Neural progenitor cell (in vitro differentiated cells): Measurements from ENCODE around the gene SLC22A23. TPM values are rescaled to one million over a fixed set of nuclear protein-coding genes. Genes with fewer than 3 reads are reported as not detected.

Source experiments
- DNase-seq: peaks from one replicate; pipeline ENCODE4 v3.0.0-alpha.2; 2016; ENCODE audit warnings: low spot score
- H2AFZ ChIP-seq: fragments of 200-600 bp; sonication (generic); replicated peaks from 2 replicates; pipeline ENCODE4 v1.6.1; 2016; ENCODE audit warnings: antibody characterized with exemption
- H3F3A ChIP-seq: fragments of 200-600 bp; sonication (generic); 2 replicates; pipeline ENCODE4 v1.6.1; 2016; ENCODE audit warnings: antibody characterized with exemption, low read depth
- H3K27ac ChIP-seq: fragments of 200-600 bp; sonication (generic); 2 replicates; pipeline ENCODE4 v1.5.1; 2016; ENCODE audit warnings: mild to moderate bottlenecking
- H3K27me3 ChIP-seq: fragments of 200-600 bp; sonication (generic); 2 replicates; pipeline ENCODE4 v1.6.1; 2016; ENCODE audit warnings: mild to moderate bottlenecking, moderate library complexity
- H3K36me3 ChIP-seq: fragments of 200-600 bp; sonication (generic); 2 replicates; pipeline ENCODE4 v1.5.1; 2016
- H3K4me1 ChIP-seq: fragments of 200-600 bp; sonication (generic); 2 replicates; pipeline ENCODE4 v1.6.1; 2016; ENCODE audit warnings: mixed run types
- H3K4me2 ChIP-seq: fragments of 200-600 bp; sonication (generic); 2 replicates; pipeline ENCODE4 v1.6.1; 2016
- H3K4me3 ChIP-seq: fragments of 200-600 bp; sonication (generic); 2 replicates; pipeline ENCODE4 v1.5.1; 2016
- H3K79me2 ChIP-seq: fragments of 200-600 bp; sonication (generic); 2 replicates; pipeline ENCODE4 v1.6.1; 2016; ENCODE audit warnings: low read depth
- H3K9ac ChIP-seq: fragments of 200-600 bp; sonication (generic); 2 replicates; pipeline ENCODE4 v1.6.1; 2016
- H3K9me3 ChIP-seq: fragments of 200-600 bp; sonication (generic); 2 replicates; pipeline ENCODE4 v1.5.1; 2016; ENCODE audit warnings: low read depth
- H4K20me1 ChIP-seq: fragments of 200-600 bp; sonication (generic); 2 replicates; pipeline ENCODE4 v1.6.1; 2016; ENCODE audit warnings: low read depth
- H3K27ac Mint-ChIP-seq: 3 replicates; pipeline ENCODE4 v1.8.0; 2021; ENCODE audit warnings: mixed read lengths
- H3K27me3 Mint-ChIP-seq: 2 replicates; pipeline ENCODE4 v1.8.0; 2022; ENCODE audit warnings: low read depth, mild to moderate bottlenecking, inconsistent platforms, moderate library complexity, mixed read lengths; ENCODE audit not compliant: insufficient read depth
- H3K36me3 Mint-ChIP-seq: 3 replicates; pipeline ENCODE4 v1.8.0; 2021; ENCODE audit warnings: mixed read lengths
- H3K4me1 Mint-ChIP-seq: 3 replicates; pipeline ENCODE4 v1.8.0; 2021; ENCODE audit warnings: mixed read lengths
- H3K4me3 Mint-ChIP-seq: 3 replicates; pipeline ENCODE4 v1.8.0; 2021; ENCODE audit warnings: mild to moderate bottlenecking, moderate library complexity, mixed read lengths
- H3K9me3 Mint-ChIP-seq: 3 replicates; pipeline ENCODE4 v1.8.0; 2020; ENCODE audit warnings: mixed read lengths
- EZH2 ChIP-seq: fragments of 200-600 bp; sonication (generic); IDR thresholded peaks from 2 replicates; pipeline ENCODE4 v1.6.1; 2017; ENCODE audit warnings: antibody characterized with exemption, mild to moderate bottlenecking, moderate library complexity
- EZH2phosphoT487 ChIP-seq: fragments of 200-600 bp; sonication (generic); IDR thresholded peaks from 2 replicates; pipeline ENCODE4 v1.6.1; 2017; ENCODE audit warnings: antibody characterized with exemption
- total RNA-seq: library from RNA; depleted of rRNA; stranded (reverse); fragments of >200 nt; gene quantifications from 2 replicates; pipeline ENCODE4 v1.2.3, GENCODE V29; 2015; ENCODE audit warnings: low replicate concordance
- TF ChIP-seq, protein P1 (sequence below): fragments of 200-600 bp; sonication (generic); IDR thresholded peaks from 2 replicates; pipeline ENCODE4 v1.5.1; 2017; ENCODE audit warnings: antibody characterized with exemption, mild to moderate bottlenecking

SLC22A23 gene
- total RNA-seq, 1 donor from 2014 or later: 0.99 TPM

DNA sequence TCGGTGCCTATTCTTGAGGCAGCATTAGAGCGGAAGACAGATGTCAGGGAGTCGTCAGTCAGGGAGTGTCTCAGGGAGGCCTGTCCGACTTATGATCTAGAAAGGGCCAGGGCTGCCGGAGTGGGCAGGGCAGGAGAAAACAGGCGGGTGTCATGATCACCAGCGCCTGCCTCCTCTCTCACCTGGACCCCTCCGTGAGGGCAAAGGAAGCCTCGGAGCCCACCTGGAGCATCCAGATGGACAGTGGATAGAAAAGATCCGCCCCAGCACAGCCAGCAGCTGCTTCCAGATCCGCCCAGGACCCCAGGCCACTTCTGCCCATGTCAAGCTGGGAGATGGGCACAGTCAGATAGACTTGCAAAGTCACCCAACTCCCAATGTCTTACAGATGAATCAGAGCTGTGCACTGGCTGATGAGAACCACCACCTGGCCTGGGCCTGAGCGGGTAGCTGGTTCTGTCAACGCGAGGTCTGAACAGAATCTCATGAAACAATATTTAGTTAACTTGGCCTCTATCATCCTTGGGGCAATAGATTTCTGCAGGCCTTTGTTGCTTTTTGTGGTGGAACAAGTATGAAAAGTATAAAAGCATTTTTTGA is 175.9 kb downstream of the SLC22A23 start:
- Histone ChIP-seq H3K9ac (no peak overlapping the region), H4K20me1 (peaks cover 6% of the 10 kb centered on the region), H3K27me3 (no peaks in the 10 kb centered on the region), H3K4me3 (no peak overlapping the region), H3K36me3 (no peaks in the 10 kb centered on the region), H3K4me1 (peaks cover 17% of the 10 kb centered on the region), H3K9me3 (no peaks in the 10 kb centered on the region), H3K79me2 (no peaks in the 10 kb centered on the region), H3K27ac (no peak overlapping the region), H3F3A (peaks cover 28% of the 10 kb centered on the region), H3K4me2 (peak overlapping the region; percentile 29), H2AFZ (no peak overlapping the region)
- Mint-ChIP-seq H3K27me3 (peaks cover 8% of the 10 kb centered on the region), H3K4me3 (peak overlapping the region; percentile 72), H3K9me3 (no peaks in the 10 kb centered on the region), H3K27ac (peak overlapping the region; percentile 99), H3K36me3 (peaks cover 24% of the 10 kb centered on the region), H3K4me1 (peaks cover 60% of the 10 kb centered on the region)
- TF ChIP-seq EZH2phosphoT487 (no peak), EZH2 (no peak)
- TF ChIP-seq, protein P1, sequence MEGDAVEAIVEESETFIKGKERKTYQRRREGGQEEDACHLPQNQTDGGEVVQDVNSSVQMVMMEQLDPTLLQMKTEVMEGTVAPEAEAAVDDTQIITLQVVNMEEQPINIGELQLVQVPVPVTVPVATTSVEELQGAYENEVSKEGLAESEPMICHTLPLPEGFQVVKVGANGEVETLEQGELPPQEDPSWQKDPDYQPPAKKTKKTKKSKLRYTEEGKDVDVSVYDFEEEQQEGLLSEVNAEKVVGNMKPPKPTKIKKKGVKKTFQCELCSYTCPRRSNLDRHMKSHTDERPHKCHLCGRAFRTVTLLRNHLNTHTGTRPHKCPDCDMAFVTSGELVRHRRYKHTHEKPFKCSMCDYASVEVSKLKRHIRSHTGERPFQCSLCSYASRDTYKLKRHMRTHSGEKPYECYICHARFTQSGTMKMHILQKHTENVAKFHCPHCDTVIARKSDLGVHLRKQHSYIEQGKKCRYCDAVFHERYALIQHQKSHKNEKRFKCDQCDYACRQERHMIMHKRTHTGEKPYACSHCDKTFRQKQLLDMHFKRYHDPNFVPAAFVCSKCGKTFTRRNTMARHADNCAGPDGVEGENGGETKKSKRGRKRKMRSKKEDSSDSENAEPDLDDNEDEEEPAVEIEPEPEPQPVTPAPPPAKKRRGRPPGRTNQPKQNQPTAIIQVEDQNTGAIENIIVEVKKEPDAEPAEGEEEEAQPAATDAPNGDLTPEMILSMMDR: no peak
- DNase-seq: no peak

DNA sequence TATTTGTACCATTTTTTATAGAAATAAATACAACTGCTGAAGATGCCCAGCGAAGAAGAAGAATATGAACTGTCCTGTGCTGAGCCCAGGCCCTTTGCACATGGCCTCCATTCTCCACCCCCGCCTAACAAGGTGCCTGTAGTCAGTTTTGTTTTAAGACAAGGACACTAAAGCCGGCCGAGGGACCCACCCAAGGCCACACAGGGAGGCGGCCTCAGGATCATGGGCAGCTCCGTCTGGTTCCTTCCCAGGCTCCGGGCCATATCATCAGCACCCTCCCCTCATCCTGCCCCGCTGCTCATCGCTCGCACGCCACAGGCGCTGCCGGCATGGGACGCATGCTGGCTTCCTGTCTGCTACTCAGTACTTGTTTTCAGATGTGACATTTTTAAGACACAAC is 176.8 kb downstream of the SLC22A23 start:
- Histone ChIP-seq H3K27ac (no peak overlapping the region), H3K9me3 (no peaks in the 10 kb centered on the region)
- peak overlapping the region; percentile 38 for H3K4me3 Mint-ChIP-seq

DNA sequence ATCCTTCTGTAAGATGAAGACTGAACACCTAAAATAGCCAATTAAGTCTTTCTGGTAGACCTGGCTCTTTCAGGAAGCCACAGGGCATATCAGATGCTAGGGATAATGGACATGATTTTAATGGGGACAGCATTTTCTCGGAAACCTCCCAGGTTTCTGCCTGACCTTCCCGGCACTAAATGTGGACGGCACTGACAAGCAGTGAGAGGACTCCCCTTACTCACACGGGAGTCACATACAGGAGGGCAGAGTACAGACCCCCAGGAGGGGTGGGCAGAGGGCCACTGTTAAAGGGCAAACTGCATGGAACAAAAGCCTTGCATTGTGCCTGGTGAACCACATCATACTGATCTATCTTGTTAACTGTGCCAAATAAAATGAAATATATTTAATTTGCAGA is 178.2 kb downstream of the SLC22A23 start:
- Histone ChIP-seq H3K79me2 (no peaks in the 10 kb centered on the region), H3K27ac (no peak overlapping the region), H2AFZ (no peak overlapping the region), H3K27me3 (no peaks in the 10 kb centered on the region), H3K4me3 (no peak overlapping the region), H4K20me1 (peaks cover 6% of the 10 kb centered on the region), H3K4me1 (peaks cover 17% of the 10 kb centered on the region), H3F3A (peaks cover 28% of the 10 kb centered on the region), H3K9me3 (no peaks in the 10 kb centered on the region), H3K4me2 (no peak overlapping the region), H3K9ac (no peak overlapping the region), H3K36me3 (no peaks in the 10 kb centered on the region)
- DNase-seq: no peak
- H3K27me3 Mint-ChIP-seq: peaks cover 3% of the 10 kb centered on the region
- no peak overlapping the region for H3K27ac Mint-ChIP-seq
- H3K9me3 Mint-ChIP-seq: no peaks in the 10 kb centered on the region
- peaks cover 24% of the 10 kb centered on the region for H3K36me3 Mint-ChIP-seq
- H3K4me3 Mint-ChIP-seq: no peak overlapping the region
- TF ChIP-seq, protein P1: no peak
- no peak for TF ChIP-seq EZH2phosphoT487
- TF ChIP-seq EZH2: no peak
- peaks cover 45% of the 10 kb centered on the region for H3K4me1 Mint-ChIP-seq

More for the DNA sequence above, 176.8 kb downstream of the SLC22A23 start:
- Histone ChIP-seq H3K27me3 (no peaks in the 10 kb centered on the region), H3F3A (peaks cover 28% of the 10 kb centered on the region), H3K9ac (no peak overlapping the region), H4K20me1 (peaks cover 6% of the 10 kb centered on the region), H3K36me3 (no peaks in the 10 kb centered on the region), H3K4me2 (no peak overlapping the region), H2AFZ (no peak overlapping the region), H3K4me3 (no peak overlapping the region), H3K4me1 (peaks cover 17% of the 10 kb centered on the region), H3K79me2 (no peaks in the 10 kb centered on the region)
- H3K9me3 Mint-ChIP-seq: no peaks in the 10 kb centered on the region
- no peak for DNase-seq
- H3K27ac Mint-ChIP-seq: no peak overlapping the region
- H3K4me1 Mint-ChIP-seq: peaks cover 55% of the 10 kb centered on the region
- H3K27me3 Mint-ChIP-seq: peaks cover 7% of the 10 kb centered on the region
- no peak for TF ChIP-seq EZH2phosphoT487
- TF ChIP-seq, protein P1: no peak
- no peak for TF ChIP-seq EZH2
- peaks cover 26% of the 10 kb centered on the region for H3K36me3 Mint-ChIP-seq
